Natural killer cell (primary cell): ENCODE results near the gene CA12. TPM values are rescaled to one million over a fixed set of nuclear protein-coding genes. Genes with fewer than 3 reads are reported as not detected.
"Not testable (repeated sequence)": the region's sequence is repeated elsewhere in the genome, so short reads cannot be mapped to it uniquely, and the experiment has no call there.

Experiments
- ATAC-seq, 3 donors: fragments of 150-1000 bp in 2 of 3; fragments of 200-7000 bp in 1 of 3; cut with Tn5 transposase; 1 replicate in 1 of 3; 2 replicates in 2 of 3; pipeline ENCODE4 v1.10.0; 2021; ENCODE audit warnings: mild to moderate bottlenecking in 2 of 3, moderate library complexity in 2 of 3
- DNase-seq, 2 donors: peaks; one replicate each; pipeline versions ENCODE4 v3.0.0 to v3.0.0-alpha.2; 2013 to 2021; ENCODE audit warnings: mixed read lengths in 1 of 2
- H3K27ac ChIP-seq: one replicate; pipeline ENCODE4 v1.5.1; 2013; ENCODE audit warnings: mild to moderate bottlenecking, low read length
- H3K27me3 ChIP-seq: one replicate; pipeline ENCODE4 v1.6.1; 2013; ENCODE audit warnings: low read length; ENCODE audit not compliant: control insufficient read depth, insufficient read depth
- H3K36me3 ChIP-seq: one replicate; pipeline ENCODE4 v1.6.1; 2013; ENCODE audit warnings: low read length; ENCODE audit not compliant: control insufficient read depth, insufficient read depth
- H3K4me1 ChIP-seq: one replicate; pipeline ENCODE4 v1.6.1; 2013; ENCODE audit warnings: low read length; ENCODE audit not compliant: control insufficient read depth, insufficient read depth
- H3K4me3 ChIP-seq: one replicate; pipeline ENCODE4 v1.5.1; 2013; ENCODE audit warnings: low read length
- H3K9me3 ChIP-seq: one replicate; pipeline ENCODE4 v1.6.1; 2013; ENCODE audit warnings: low read length; ENCODE audit not compliant: control insufficient read depth, insufficient read depth
- H3K27ac Mint-ChIP-seq, 2 donors: one replicate each; pipeline ENCODE4 v1.8.0; 2022; ENCODE audit warnings: mild to moderate bottlenecking in 2 of 2, mixed read lengths in 2 of 2, moderate library complexity in 1 of 2
- H3K27me3 Mint-ChIP-seq, 2 donors: one replicate each; pipeline ENCODE4 v1.8.0; 2022; ENCODE audit warnings: low read depth in 2 of 2, mixed read lengths in 2 of 2
- H3K36me3 Mint-ChIP-seq: one replicate; pipeline ENCODE4 v1.8.0; 2022; ENCODE audit warnings: mixed read lengths
- H3K4me1 Mint-ChIP-seq, 2 donors: one replicate each; pipeline ENCODE4 v1.8.0; 2022; ENCODE audit warnings: mixed read lengths in 2 of 2
- H3K4me3 Mint-ChIP-seq: one replicate; pipeline ENCODE4 v1.8.0; 2022; ENCODE audit warnings: mild to moderate bottlenecking, moderate library complexity, mixed read lengths
- H3K9me3 Mint-ChIP-seq, 2 donors: one replicate each; pipeline ENCODE4 v1.8.0; 2022; ENCODE audit warnings: mixed read lengths in 2 of 2
- CTCF ChIP-seq: fragments of 200-600 bp; IDR thresholded peaks from one replicate; pipeline ENCODE4 v1.8.0; 2022; ENCODE audit warnings: antibody characterized with exemption
- WGBS: methylation state at CpG from one replicate; pipeline ENCODE4 v1.1.7; 2013; ENCODE audit warnings: missing lambda C conversion rate; ENCODE audit not compliant: insufficient coverage; 5-methylcytosine and 5-hydroxymethylcytosine counted together
- intact Hi-C: fragments of 100-400 bp; cut with micrococcal nuclease; formaldehyde crosslinking; loops from one replicate; pipeline ENCODE4 v1.14.2; 2022
- total RNA-seq, 4 donors: library from RNA; stranded (reverse); fragments of 120-200 nt in 1 of 4; gene quantifications; one replicate each; pipeline versions ENCODE4 v1.2.3 to v1.2.4, GENCODE V29; 2013 to 2022

Gene CA12
- total RNA-seq, 3 donors from 2014 or later (not counting 1 experiment from before 2014, with no cell fraction given), result not detected

GRCh38 chr15:63418811-63419210, 37.2 kb upstream of the CA12 start:
- Mint-ChIP-seq H3K4me1 (no peaks in the 10 kb centered on the region), H3K27ac (no peak overlapping the region), H3K9me3 (no peaks in the 10 kb centered on the region), H3K36me3 (no peaks in the 10 kb centered on the region), H3K4me3 (no peak overlapping the region), H3K27me3 (peaks cover 0 to 5% of the 10 kb centered on the region in 2 donors)
- H3K36me3 ChIP-seq, result no peaks in the 10 kb centered on the region
- intact Hi-C loops, result no loop called here
- no peaks in the 10 kb centered on the region for H3K27me3 ChIP-seq
- no peaks in the 10 kb centered on the region for H3K9me3 ChIP-seq
- ATAC-seq (no peak), DNase-seq (no peak)
- 93% methylated on average over 8 of the region's 8 CpGs for WGBS
- no peak overlapping the region for H3K4me3 ChIP-seq
- no peaks in the 10 kb centered on the region for H3K4me1 ChIP-seq
- TF ChIP-seq CTCF, result no peak
- H3K27ac ChIP-seq, result no peak overlapping the region

GRCh38 chr15:63417721-63418120, 36.1 kb upstream of the CA12 start:
- 94% methylated on average over 3 of the region's 4 CpGs for WGBS
- no peak overlapping the region for H3K4me3 Mint-ChIP-seq

GRCh38 chr15:63417274-63417673, 35.6 kb upstream of the CA12 start:
- H3K36me3 Mint-ChIP-seq, DNase-seq, ATAC-seq, H3K4me1 ChIP-seq, H3K27ac Mint-ChIP-seq, intact Hi-C loops, H3K4me1 Mint-ChIP-seq, H3K4me3 ChIP-seq, H3K9me3 Mint-ChIP-seq, H3K36me3 ChIP-seq, H3K9me3 ChIP-seq, H3K27me3 ChIP-seq, H3K27ac ChIP-seq, H3K4me3 Mint-ChIP-seq, H3K27me3 Mint-ChIP-seq: not testable (repeated sequence)
- 96% methylated on average over 17 of the region's 21 CpGs for WGBS

More at GRCh38 chr15:63417721-63418120, 36.1 kb upstream of the CA12 start:
- H3K9me3 Mint-ChIP-seq, result no peaks in the 10 kb centered on the region
- intact Hi-C loops, result no loop called here
- no peak for TF ChIP-seq CTCF
- no peaks in the 10 kb centered on the region for H3K4me1 ChIP-seq
- no peaks in the 10 kb centered on the region for H3K36me3 ChIP-seq
- H3K27ac ChIP-seq, result no peak overlapping the region
- H3K27me3 ChIP-seq, result no peaks in the 10 kb centered on the region
- no peak overlapping the region for H3K4me3 ChIP-seq
- no peak overlapping the region for H3K27ac Mint-ChIP-seq
- H3K9me3 ChIP-seq, result no peaks in the 10 kb centered on the region
- no peaks in the 10 kb centered on the region for H3K36me3 Mint-ChIP-seq
- ATAC-seq, result no peak
- no peak for DNase-seq
- H3K4me1 Mint-ChIP-seq, result no peaks in the 10 kb centered on the region
- H3K27me3 Mint-ChIP-seq, result peaks cover 0 to 5% of the 10 kb centered on the region in 2 donors

GRCh38 chr15:63414474-63415120, 33.0 kb upstream of the CA12 start:
- H3K27me3 ChIP-seq, result no peaks in the 10 kb centered on the region
- DNase-seq (peak in 1 of 2 donors; percentile 62), ATAC-seq (no peak)
- no peaks in the 10 kb centered on the region for H3K4me1 Mint-ChIP-seq
- WGBS, result 92% methylated on average over 7 of the region's 7 CpGs
- no peak overlapping the region for H3K4me3 Mint-ChIP-seq
- H3K27me3 Mint-ChIP-seq, result peaks cover 0 to 5% of the 10 kb centered on the region in 2 donors
- TF ChIP-seq CTCF, result no peak
- H3K4me1 ChIP-seq, result no peaks in the 10 kb centered on the region
- H3K36me3 ChIP-seq, result no peaks in the 10 kb centered on the region
- no peak overlapping the region for H3K4me3 ChIP-seq
- H3K27ac ChIP-seq, result no peak overlapping the region
- no peaks in the 10 kb centered on the region for H3K9me3 ChIP-seq
- H3K36me3 Mint-ChIP-seq, result no peaks in the 10 kb centered on the region
- intact Hi-C loops, result no loop called here
- H3K9me3 Mint-ChIP-seq, result no peaks in the 10 kb centered on the region
- no peak overlapping the region for H3K27ac Mint-ChIP-seq
